Smooth muscle cell (in vitro differentiated cells): Measurements from ENCODE around the gene CLCN5. TPM values are rescaled to one million over a fixed set of nuclear protein-coding genes. Genes with fewer than 3 reads are reported as not detected.

Experiments
- DNase-seq: peaks from one replicate; lab custom pipeline; 2025; ENCODE audit not compliant: unreplicated experiment; lab: John Stamatoyannopoulos, UW
- H2AFZ ChIP-seq: fragments of 200-600 bp; sonication (generic); 2 replicates; pipeline ENCODE4 v1.6.0; 2016; ENCODE audit warnings: antibody characterized with exemption, low read depth, mild to moderate bottlenecking
- H3F3A ChIP-seq: fragments of 200-600 bp; sonication (generic); 2 replicates; pipeline ENCODE4 v1.6.0; 2017; ENCODE audit warnings: antibody characterized with exemption, low read depth
- H3K27ac ChIP-seq: fragments of 200-600 bp; sonication (generic); 2 replicates; pipeline ENCODE4 v1.5.1; 2016; ENCODE audit warnings: low read depth, mild to moderate bottlenecking
- H3K27me3 ChIP-seq: fragments of 200-600 bp; sonication (generic); 2 replicates; pipeline ENCODE4 v1.6.1; 2016; ENCODE audit warnings: low read depth, mild to moderate bottlenecking
- H3K36me3 ChIP-seq: fragments of 200-600 bp; sonication (generic); 2 replicates; pipeline ENCODE4 v1.5.1; 2016; ENCODE audit warnings: low read depth
- H3K4me1 ChIP-seq: fragments of 200-600 bp; sonication (generic); 2 replicates; pipeline ENCODE4 v1.5.1; 2016; ENCODE audit warnings: low read depth
- H3K4me2 ChIP-seq: fragments of 200-600 bp; sonication (generic); 2 replicates; pipeline ENCODE4 v1.6.0; 2016; ENCODE audit warnings: mild to moderate bottlenecking
- H3K4me3 ChIP-seq: fragments of 200-600 bp; sonication (generic); 2 replicates; pipeline ENCODE4 v1.5.1; 2016; ENCODE audit warnings: mild to moderate bottlenecking
- H3K79me2 ChIP-seq: fragments of 200-600 bp; sonication (generic); 2 replicates; pipeline ENCODE4 v1.6.0; 2016; ENCODE audit warnings: low read depth, mild to moderate bottlenecking
- H3K9ac ChIP-seq: fragments of 200-600 bp; sonication (generic); 2 replicates; pipeline ENCODE4 v1.6.0; 2016; ENCODE audit warnings: low read depth
- H3K9me3 ChIP-seq: fragments of 200-600 bp; sonication (generic); replicated peaks from 2 replicates; pipeline ENCODE4 v1.5.1; 2016; ENCODE audit warnings: low read depth
- H4K20me1 ChIP-seq: fragments of 200-600 bp; sonication (generic); 2 replicates; pipeline ENCODE4 v1.6.0; 2016; ENCODE audit warnings: low read depth
- CTCF ChIP-seq: fragments of 200-600 bp; sonication (generic); IDR thresholded peaks from 2 replicates; pipeline ENCODE4 v1.5.1; 2017; ENCODE audit warnings: borderline replicate concordance, mild to moderate bottlenecking, antibody characterized with exemption; ENCODE audit not compliant: insufficient read depth, poor library complexity, severe bottlenecking
- WGBS: methylation state at CpG from one replicate; pipeline ENCODE4 v1.1.7; 2016; ENCODE audit warnings: low lambda C conversion rate; 5-methylcytosine and 5-hydroxymethylcytosine counted together
- polyA plus RNA-seq: library from polyadenylated mRNA; unstranded; fragments of >200 nt; fragmentation: Nextera tagmentation; extraction: Ambion mirVana; gene quantifications from 2 replicates; pipeline ENCODE4 v1.2.1, GENCODE V29; 2016
- total RNA-seq: library from RNA; depleted of rRNA; stranded (reverse); fragments of >200 nt; gene quantifications from 2 replicates; pipeline ENCODE4 v1.2.3, GENCODE V29; 2014

CLCN5 gene
- total and polyA plus RNA-seq, 2 experiments from 2014 or later, result 1.7 to 7.1 TPM

DNA sequence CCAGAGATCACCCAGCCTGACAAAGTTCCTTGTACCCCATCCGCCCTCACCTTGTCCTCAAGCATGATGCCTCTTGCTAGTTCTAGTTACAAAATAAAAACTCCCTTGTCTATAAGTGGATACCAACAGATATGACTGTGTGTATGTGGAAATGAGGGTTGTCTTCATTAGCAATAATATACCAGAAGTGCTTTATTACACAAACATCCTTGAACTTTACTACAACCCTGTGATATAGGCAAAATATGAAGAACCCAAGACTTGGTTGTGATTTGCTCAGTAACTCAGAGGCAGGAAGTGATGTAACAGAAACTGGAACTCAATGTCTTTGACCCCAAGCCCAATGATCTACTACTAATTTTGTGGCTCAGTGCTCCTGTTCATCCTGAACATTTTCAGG is 180.8 kb downstream of the CLCN5 start:
- no peak overlapping the region for H3K27ac ChIP-seq
- no peak for TF ChIP-seq CTCF
- H3K79me2 ChIP-seq, result no peaks in the 10 kb centered on the region
- H3K4me3 ChIP-seq, result no peak overlapping the region
- no peaks in the 10 kb centered on the region for H3K27me3 ChIP-seq
- 77% methylated on average over 1 of the region's 1 CpG for WGBS
- H3F3A ChIP-seq, result no peaks in the 10 kb centered on the region
- H3K4me2 ChIP-seq, result no peak overlapping the region
- no peak for DNase-seq
- H3K9me3 ChIP-seq, result no peaks in the 10 kb centered on the region
- H3K9ac ChIP-seq, result no peak overlapping the region
- H3K36me3 ChIP-seq, result no peaks in the 10 kb centered on the region
- H2AFZ ChIP-seq, result no peak overlapping the region
- H4K20me1 ChIP-seq, result no peaks in the 10 kb centered on the region
- H3K4me1 ChIP-seq, result no peaks in the 10 kb centered on the region

- WGBS, result 55% methylated on average over 5 of the region's 5 CpGs
- H3K9me3 ChIP-seq, result no peaks in the 10 kb centered on the region
- no peak overlapping the region for H3K9ac ChIP-seq
- no peaks in the 10 kb centered on the region for H3K36me3 ChIP-seq
- no peak overlapping the region for H3K4me3 ChIP-seq
- no peaks in the 10 kb centered on the region for H3K4me1 ChIP-seq
- DNase-seq, result no peak
- H3K4me2 ChIP-seq, result no peak overlapping the region
- no peaks in the 10 kb centered on the region for H3K79me2 ChIP-seq
- H2AFZ ChIP-seq, result no peak overlapping the region
- TF ChIP-seq CTCF, result no peak
- H3K27ac ChIP-seq, result no peak overlapping the region
- H4K20me1 ChIP-seq, result no peaks in the 10 kb centered on the region
- no peaks in the 10 kb centered on the region for H3K27me3 ChIP-seq
- H3F3A ChIP-seq, result no peaks in the 10 kb centered on the region
Observed at GRCh38 chrX:50103866-50104566, 181.6 kb downstream of the CLCN5 start.

DNA sequence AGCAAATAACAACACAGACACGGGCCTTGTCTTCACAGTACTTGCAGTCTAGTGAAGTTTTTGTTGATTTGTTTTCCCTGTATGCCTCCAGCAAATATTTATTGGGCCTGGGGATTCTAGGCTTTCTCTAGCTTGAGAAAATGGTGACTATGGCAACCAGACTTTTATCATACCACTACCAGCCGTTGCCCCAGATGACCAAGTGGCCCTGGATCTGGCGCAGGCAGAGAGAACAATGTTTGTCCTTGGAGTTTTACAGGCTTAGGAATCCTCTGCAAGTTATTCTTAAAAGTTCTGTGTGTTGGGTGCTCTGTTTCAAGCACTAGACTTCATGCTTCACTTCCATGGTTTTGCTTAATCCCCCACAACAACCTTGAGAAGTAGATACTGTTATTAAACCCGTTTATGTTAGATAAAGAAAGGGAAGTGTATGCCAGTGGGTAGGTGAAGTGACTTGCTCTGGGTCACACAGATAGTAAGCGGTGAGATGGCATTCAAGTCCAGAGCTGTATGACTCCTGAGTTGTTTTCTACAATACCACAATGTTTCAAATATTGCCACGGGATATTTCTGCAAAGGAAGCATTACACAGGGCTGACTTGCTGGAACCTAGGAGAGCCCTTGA is 183.8 kb downstream of the CLCN5 start:
- no peak overlapping the region for H3K4me2 ChIP-seq

More for the DNA sequence above, 183.8 kb downstream of the CLCN5 start:
- DNase-seq, result no peak
- H2AFZ ChIP-seq, result no peak overlapping the region
- H3K4me1 ChIP-seq, result no peaks in the 10 kb centered on the region
- no peaks in the 10 kb centered on the region for H3K27me3 ChIP-seq
- H3F3A ChIP-seq, result no peaks in the 10 kb centered on the region
- H3K4me3 ChIP-seq, result no peak overlapping the region
- H3K79me2 ChIP-seq, result no peaks in the 10 kb centered on the region
- no peaks in the 10 kb centered on the region for H3K9me3 ChIP-seq
- no peaks in the 10 kb centered on the region for H3K36me3 ChIP-seq
- WGBS, result 56% methylated on average over 6 of the region's 6 CpGs
- H3K27ac ChIP-seq, result no peak overlapping the region
- H4K20me1 ChIP-seq, result no peaks in the 10 kb centered on the region
- no peak for TF ChIP-seq CTCF
- no peak overlapping the region for H3K9ac ChIP-seq
